ENCODE results near the gene IGSF9. TPM values are rescaled to one million over a fixed set of nuclear protein-coding genes. Genes with fewer than 3 reads are reported as not detected.

IGSF9 gene
- total RNA-seq, 1 donor from 2014 or later, result 8.4 TPM

Small RNA genes within 50 kb of the gene (small RNA-seq; reads per million reads assigned to genes)
- not detected for gene MIR4259 (ENCODE audit: low replicate concordance)

Other genes with a start within 250 kb of the IGSF9 start
- gene CRP, start 231.0 kb downstream of the IGSF9 start, total RNA-seq, result not detected
- 11.1 TPM for gene DUSP23, start 164.7 kb downstream of the IGSF9 start, total RNA-seq
- 0.49 TPM for gene FCRL6, start 143.3 kb downstream of the IGSF9 start, total RNA-seq
- gene SLAMF8, start 118.7 kb downstream of the IGSF9 start, total RNA-seq, result 0.20 TPM
- gene VSIG8, start 83.0 kb downstream of the IGSF9 start, total RNA-seq, result 8.2 TPM
- gene CFAP45, start 45.4 kb downstream of the IGSF9 start, total RNA-seq, result 0.59 TPM
- gene TAGLN2, start 20.1 kb downstream of the IGSF9 start, total RNA-seq, result 145 TPM
- gene SLAMF9, start 8.6 kb upstream of the IGSF9 start, total RNA-seq, result not detected
- gene PIGM, start 86.4 kb upstream of the IGSF9 start, total RNA-seq, result 3.5 TPM
- gene KCNJ10, start 124.5 kb upstream of the IGSF9 start, total RNA-seq, result under 0.01 TPM
- gene KCNJ9, start 135.9 kb upstream of the IGSF9 start, total RNA-seq, result not detected
- gene IGSF8, start 153.0 kb upstream of the IGSF9 start, total RNA-seq, result 11.9 TPM
- 20.7 TPM for gene ATP1A2, start 170.1 kb upstream of the IGSF9 start, total RNA-seq
- gene ATP1A4, start 206.0 kb upstream of the IGSF9 start, total RNA-seq, result not detected
- gene CASQ1, start 245.0 kb upstream of the IGSF9 start, total RNA-seq, result 109 TPM

Measured in skin of body (tissue), 2 donors.